Immature natural killer cell (primary cell): ENCODE data around the gene TEX264. TPM values are rescaled to one million over a fixed set of nuclear protein-coding genes. Genes with fewer than 3 reads are reported as not detected.

Experiments
- DNase-seq, 3 donors: peaks; one replicate each; pipeline ENCODE4 v3.0.0; 2022; ENCODE audit warnings: mixed read lengths in 1 of 3
- H3K27ac Mint-ChIP-seq, 6 donors: one replicate each; pipeline ENCODE4 v1.8.0; 2020; ENCODE audit warnings: mixed read lengths in 6 of 6, mild to moderate bottlenecking in 5 of 6, inconsistent platforms in 4 of 6, moderate library complexity in 3 of 6
- H3K27me3 Mint-ChIP-seq, 3 donors: one replicate each; pipeline ENCODE4 v1.8.0; 2020 to 2021; ENCODE audit warnings: low read depth in 3 of 3, mild to moderate bottlenecking in 3 of 3, mixed read lengths in 3 of 3, moderate library complexity in 3 of 3, inconsistent platforms in 1 of 3
- H3K36me3 Mint-ChIP-seq, 3 donors: one replicate each; pipeline ENCODE4 v1.8.0; 2020; ENCODE audit warnings: mixed read lengths in 3 of 3, inconsistent platforms in 2 of 3, mild to moderate bottlenecking in 2 of 3
- H3K4me1 Mint-ChIP-seq, 2 donors: one replicate each; pipeline ENCODE4 v1.8.0; 2020; ENCODE audit warnings: inconsistent platforms in 2 of 2, mild to moderate bottlenecking in 2 of 2, mixed read lengths in 2 of 2, moderate library complexity in 1 of 2
- H3K4me3 Mint-ChIP-seq, 5 donors: one replicate each; pipeline ENCODE4 v1.8.0; 2020; ENCODE audit warnings: mild to moderate bottlenecking in 5 of 5, mixed read lengths in 5 of 5, inconsistent platforms in 3 of 5, moderate library complexity in 3 of 5
- H3K9me3 Mint-ChIP-seq, 6 donors: one replicate each; pipeline ENCODE4 v1.8.0; 2020; ENCODE audit warnings: mild to moderate bottlenecking in 6 of 6, mixed read lengths in 6 of 6, inconsistent platforms in 4 of 6, moderate library complexity in 3 of 6
- polyA plus RNA-seq, 3 donors: library from polyadenylated mRNA; unstranded; fragments of 300-500 nt; fragmentation: Illumina TruSeq; gene quantifications; one replicate each; pipeline ENCODE4 v1.2.3, GENCODE V29; 2021

TEX264 gene
- polyA plus RNA-seq, 3 donors from 2014 or later: 101 to 155 (median 131) TPM

DNA sequence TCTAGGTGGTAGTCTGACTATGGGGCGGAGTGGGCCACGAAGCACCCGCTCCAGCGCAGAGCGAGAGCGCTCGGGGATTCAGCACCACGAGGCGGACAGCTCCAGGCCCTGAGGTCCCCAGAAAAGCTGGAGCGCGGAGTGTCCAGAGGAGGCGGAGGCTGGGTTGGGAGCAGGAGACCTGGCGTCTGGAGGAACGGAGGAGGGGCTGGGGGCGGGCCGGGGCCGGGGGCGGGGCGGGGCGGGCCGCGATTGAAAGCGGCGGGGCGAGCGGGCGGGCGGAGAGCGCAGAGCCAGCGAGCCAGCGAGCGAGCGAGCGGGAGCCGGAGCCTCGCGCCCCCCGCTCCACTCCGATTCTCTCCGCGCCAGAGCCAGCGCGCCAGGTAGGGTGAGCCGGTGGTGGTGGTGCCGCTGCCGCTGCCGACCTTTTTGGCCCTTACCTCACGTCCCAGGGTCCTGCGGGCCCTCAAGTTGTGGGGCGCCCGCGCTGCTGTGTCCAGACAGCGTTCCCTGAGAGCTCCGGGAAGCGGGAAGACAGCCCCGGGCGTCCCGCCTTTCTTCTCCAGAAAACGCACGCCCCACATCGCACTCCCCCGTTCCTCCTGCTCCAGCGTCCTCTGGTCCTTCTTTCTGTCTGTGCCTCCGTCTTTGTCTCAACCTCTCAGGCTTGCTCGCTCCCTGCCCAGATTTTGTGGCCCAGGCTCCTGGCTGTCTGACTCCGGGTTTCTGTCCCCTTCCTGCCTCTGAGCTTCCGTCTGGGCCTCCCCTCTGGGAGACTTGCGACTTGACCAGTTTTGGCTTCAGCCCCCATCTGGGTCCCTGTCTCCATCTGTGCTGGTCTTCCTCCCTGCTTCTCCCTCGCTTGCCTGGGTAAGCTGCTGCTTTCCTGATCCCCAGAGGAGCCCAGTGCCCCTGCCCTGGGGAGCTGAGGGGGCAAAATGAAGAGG, 36.0 kb downstream of the TEX264 start, which contains the start of gene GRM2:
GRM2 (plus strand) TSS at position 281 of the 944 bp plus-strand sequence. CDS start 1,916 bp downstream, outside the sequence.
- Mint-ChIP-seq H3K36me3 (peaks cover 5 to 15% (median 6%) of the 10 kb centered on the region in 3 donors), H3K27me3 (peaks cover 0 to 6% (median 2%) of the 10 kb centered on the region in 3 donors), H3K4me3 (no peak within 1 kb of the TSS), H3K9me3 (no peaks in the 10 kb centered on the region), H3K4me1 (peaks cover 14 to 20% of the 10 kb centered on the region in 2 donors), H3K27ac (peak within 1 kb of the TSS in 4 of 6 donors; percentile 37 to 61 (median 50))
- DNase-seq: no peak

GRCh38 chr3:51708216-51708845, 37.3 kb downstream of the TEX264 start:
- peaks cover 14 to 20% of the 10 kb centered on the region in 2 donors for H3K4me1 Mint-ChIP-seq
- no peak for DNase-seq
- H3K9me3 Mint-ChIP-seq: no peaks in the 10 kb centered on the region
- peak overlapping the region in 2 of 6 donors; percentile 10 to 48 for H3K27ac Mint-ChIP-seq
- H3K36me3 Mint-ChIP-seq: peaks cover 6 to 15% (median 8%) of the 10 kb centered on the region in 3 donors
- H3K27me3 Mint-ChIP-seq: peaks cover 0 to 6% (median 2%) of the 10 kb centered on the region in 3 donors
- no peak overlapping the region for H3K4me3 Mint-ChIP-seq

DNA sequence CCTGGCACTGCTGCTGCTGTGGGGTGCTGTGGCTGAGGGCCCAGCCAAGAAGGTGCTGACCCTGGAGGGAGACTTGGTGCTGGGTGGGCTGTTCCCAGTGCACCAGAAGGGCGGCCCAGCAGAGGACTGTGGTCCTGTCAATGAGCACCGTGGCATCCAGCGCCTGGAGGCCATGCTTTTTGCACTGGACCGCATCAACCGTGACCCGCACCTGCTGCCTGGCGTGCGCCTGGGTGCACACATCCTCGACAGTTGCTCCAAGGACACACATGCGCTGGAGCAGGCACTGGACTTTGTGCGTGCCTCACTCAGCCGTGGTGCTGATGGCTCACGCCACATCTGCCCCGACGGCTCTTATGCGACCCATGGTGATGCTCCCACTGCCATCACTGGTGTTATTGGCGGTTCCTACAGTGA, 38.0 kb downstream of the TEX264 start:
- H3K27me3 Mint-ChIP-seq: peaks cover 0 to 6% (median 2%) of the 10 kb centered on the region in 3 donors
- peak overlapping the region in 4 of 6 donors; percentile 10 to 48 (median 28) for H3K27ac Mint-ChIP-seq
- DNase-seq: no peak

DNA sequence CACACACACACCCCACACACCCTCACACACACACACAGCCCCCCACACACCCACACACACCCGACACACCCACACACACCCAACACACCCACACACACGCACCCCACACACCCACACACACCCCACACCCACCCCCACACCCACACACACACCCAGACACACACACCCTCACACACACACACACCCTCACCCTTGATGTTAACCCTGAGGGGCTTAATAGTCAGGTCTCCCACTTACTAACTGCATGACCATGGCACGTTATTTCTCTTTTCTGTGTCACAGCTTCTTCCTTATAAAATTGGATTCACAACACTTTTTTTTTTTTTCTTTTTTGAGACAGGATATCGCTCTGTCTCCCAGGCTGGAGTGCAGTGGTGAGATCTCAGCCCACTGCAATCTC, 38.6 kb downstream of the TEX264 start:
- H3K27me3 Mint-ChIP-seq: peaks cover 0 to 6% (median 2%) of the 10 kb centered on the region in 3 donors
- H3K4me1 Mint-ChIP-seq: peaks cover 14 to 18% of the 10 kb centered on the region in 2 donors
- peaks cover 4 to 20% (median 20%) of the 10 kb centered on the region in 3 donors for H3K36me3 Mint-ChIP-seq
- H3K4me3 Mint-ChIP-seq: no peak overlapping the region
- DNase-seq: no peak
- H3K27ac Mint-ChIP-seq: peak overlapping the region in 4 of 6 donors; percentile 64 to 82 (median 74)
- no peaks in the 10 kb centered on the region for H3K9me3 Mint-ChIP-seq

More for the DNA sequence above, 38.0 kb downstream of the TEX264 start:
- H3K36me3 Mint-ChIP-seq: peaks cover 6 to 21% (median 15%) of the 10 kb centered on the region in 3 donors
- peaks cover 14 to 20% of the 10 kb centered on the region in 2 donors for H3K4me1 Mint-ChIP-seq
- no peak overlapping the region for H3K4me3 Mint-ChIP-seq
- no peaks in the 10 kb centered on the region for H3K9me3 Mint-ChIP-seq

DNA sequence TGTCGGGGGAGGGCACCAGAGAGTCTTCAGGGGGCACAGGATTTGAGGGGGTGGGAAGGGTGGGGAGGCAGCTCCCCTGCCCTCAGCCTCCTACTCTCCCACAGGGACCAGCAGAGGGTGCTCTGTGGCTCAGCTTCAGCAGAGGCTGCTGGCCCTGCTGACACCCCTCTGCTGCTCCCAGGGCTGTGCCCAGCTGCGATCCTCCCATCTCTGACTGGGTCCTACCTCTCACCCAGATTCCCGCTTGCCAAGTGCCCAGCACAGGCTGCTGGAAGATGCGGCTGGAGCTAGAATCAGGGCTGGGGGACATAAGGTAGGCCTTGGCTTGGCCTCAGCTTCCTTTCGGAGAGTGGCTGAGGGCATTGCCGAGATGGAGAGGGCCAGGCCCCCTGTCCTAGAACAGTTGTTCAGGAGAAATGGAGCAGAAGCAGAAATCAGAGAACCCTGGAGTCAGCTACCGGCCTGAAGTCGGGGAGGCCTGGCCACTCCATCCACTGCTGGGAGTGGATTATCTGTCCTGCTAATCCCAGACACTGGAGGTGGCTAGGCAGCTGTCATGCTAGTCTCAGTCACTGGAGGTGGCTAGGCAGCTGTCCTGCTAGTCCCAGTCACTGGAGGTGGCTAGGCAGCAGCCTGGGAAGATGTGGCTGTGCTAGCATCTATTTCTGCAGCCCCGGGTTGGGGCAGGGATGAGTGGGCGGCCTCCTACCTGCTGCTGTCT, 39.7 kb downstream of the TEX264 start:
- DNase-seq: no peak
- peaks cover 0 to 18% (median 10%) of the 10 kb centered on the region in 3 donors for H3K36me3 Mint-ChIP-seq
- H3K4me3 Mint-ChIP-seq: no peak overlapping the region
- peaks cover 0 to 6% (median 2%) of the 10 kb centered on the region in 3 donors for H3K27me3 Mint-ChIP-seq
- H3K9me3 Mint-ChIP-seq: no peaks in the 10 kb centered on the region
- peak overlapping the region in 1 of 6 donors; percentile 38 for H3K27ac Mint-ChIP-seq
- peaks cover 14 to 15% of the 10 kb centered on the region in 2 donors for H3K4me1 Mint-ChIP-seq

- Mint-ChIP-seq H3K27ac (no peak overlapping the region), H3K36me3 (peaks cover 0 to 18% (median 8%) of the 10 kb centered on the region in 3 donors), H3K9me3 (no peaks in the 10 kb centered on the region), H3K4me3 (no peak overlapping the region), H3K27me3 (peaks cover 0 to 8% (median 2%) of the 10 kb centered on the region in 3 donors), H3K4me1 (peaks cover 12 to 15% of the 10 kb centered on the region in 2 donors)
- no peak for DNase-seq
These were observed 40.4 kb downstream of the TEX264 start for GRCh38 chr3:51711352-51712037.

GRCh38 chr3:51712038-51712420, 41.0 kb downstream of the TEX264 start:
- Mint-ChIP-seq H3K27ac (no peak overlapping the region), H3K27me3 (peaks cover 0 to 9% (median 2%) of the 10 kb centered on the region in 3 donors), H3K36me3 (peaks cover 0 to 18% (median 8%) of the 10 kb centered on the region in 3 donors), H3K4me1 (peaks cover 12 to 15% of the 10 kb centered on the region in 2 donors), H3K9me3 (no peaks in the 10 kb centered on the region), H3K4me3 (no peak overlapping the region)
- no peak for DNase-seq

GRCh38 chr3:51712511-51712931, 41.5 kb downstream of the TEX264 start:
- Mint-ChIP-seq H3K4me1 (peaks cover 9 to 10% of the 10 kb centered on the region in 2 donors), H3K36me3 (peaks cover 0 to 18% (median 8%) of the 10 kb centered on the region in 3 donors), H3K27me3 (peaks cover 0 to 5% (median 2%) of the 10 kb centered on the region in 3 donors), H3K9me3 (no peaks in the 10 kb centered on the region), H3K4me3 (no peak overlapping the region), H3K27ac (no peak overlapping the region)
- no peak for DNase-seq

- peaks cover 0 to 18% (median 8%) of the 10 kb centered on the region in 3 donors for H3K36me3 Mint-ChIP-seq
- H3K4me3 Mint-ChIP-seq: no peak overlapping the region
- no peak for DNase-seq
- no peak overlapping the region for H3K27ac Mint-ChIP-seq
- no peaks in the 10 kb centered on the region for H3K9me3 Mint-ChIP-seq
- H3K4me1 Mint-ChIP-seq: peaks cover 6 to 9% of the 10 kb centered on the region in 2 donors
- peaks cover 0 to 5% (median 0%) of the 10 kb centered on the region in 3 donors for H3K27me3 Mint-ChIP-seq
These were observed 41.9 kb downstream of the TEX264 start for GRCh38 chr3:51712963-51713362.

- peaks cover 0 to 4% (median 0%) of the 10 kb centered on the region in 3 donors for H3K27me3 Mint-ChIP-seq
- H3K4me3 Mint-ChIP-seq: no peak overlapping the region
- H3K27ac Mint-ChIP-seq: no peak overlapping the region
- H3K36me3 Mint-ChIP-seq: peaks cover 0 to 18% (median 8%) of the 10 kb centered on the region in 3 donors
- DNase-seq: no peak
- H3K9me3 Mint-ChIP-seq: no peaks in the 10 kb centered on the region
- peaks cover 11 to 19% of the 10 kb centered on the region in 2 donors for H3K4me1 Mint-ChIP-seq
These were observed 44.4 kb downstream of the TEX264 start for GRCh38 chr3:51715231-51715976.

DNA sequence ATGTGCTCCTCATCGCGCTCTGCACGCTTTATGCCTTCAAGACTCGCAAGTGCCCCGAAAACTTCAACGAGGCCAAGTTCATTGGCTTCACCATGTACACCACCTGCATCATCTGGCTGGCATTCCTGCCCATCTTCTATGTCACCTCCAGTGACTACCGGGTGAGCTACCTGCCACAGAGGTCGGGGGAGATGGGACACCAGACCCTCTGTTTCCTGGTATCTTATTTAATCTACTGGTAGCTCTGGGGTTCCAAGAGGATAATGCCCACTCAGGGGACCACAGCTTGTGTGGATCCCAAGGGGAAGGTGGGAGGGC, 44.9 kb downstream of the TEX264 start:
- Mint-ChIP-seq H3K27me3 (peaks cover 0 to 4% (median 0%) of the 10 kb centered on the region in 3 donors), H3K27ac (no peak overlapping the region), H3K36me3 (peaks cover 0 to 18% (median 8%) of the 10 kb centered on the region in 3 donors), H3K4me3 (no peak overlapping the region), H3K9me3 (no peaks in the 10 kb centered on the region), H3K4me1 (peaks cover 17 to 22% of the 10 kb centered on the region in 2 donors)
- DNase-seq: no peak

DNA sequence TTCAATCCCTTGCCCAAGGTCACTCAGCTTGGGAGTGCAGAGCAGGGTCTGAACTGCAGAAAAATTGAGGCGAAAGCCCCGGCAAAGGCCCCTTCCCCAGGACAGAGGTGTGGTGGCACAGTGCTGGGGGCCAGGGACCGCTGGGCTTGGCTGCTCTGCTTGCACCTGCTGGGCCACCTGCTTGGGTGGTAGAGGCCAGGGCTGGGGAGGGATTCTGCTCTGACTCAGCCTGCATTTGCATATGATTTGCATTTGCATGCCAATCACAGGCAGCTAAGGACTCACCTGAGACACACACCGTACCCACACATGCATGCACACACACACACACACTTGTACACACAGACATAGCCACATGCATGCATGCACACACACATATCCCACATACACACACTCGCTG, 45.8 kb downstream of the TEX264 start:
- Mint-ChIP-seq H3K9me3 (no peaks in the 10 kb centered on the region), H3K27ac (peak overlapping the region in 1 of 6 donors; percentile 8), H3K27me3 (peaks cover 0 to 4% (median 0%) of the 10 kb centered on the region in 3 donors), H3K4me1 (peaks cover 22 to 30% of the 10 kb centered on the region in 2 donors), H3K36me3 (peaks cover 0 to 18% (median 8%) of the 10 kb centered on the region in 3 donors), H3K4me3 (no peak overlapping the region)
- DNase-seq: no peak
